ENCODE measurements around the gene ZNF638.
"Not testable (repeated sequence)": the region's sequence is repeated elsewhere in the genome, so short reads cannot be mapped to it uniquely, and the experiment has no call there.

Gene ZNF638

GRCh38 chr2:71428472-71429383 lies 97.1 kb downstream of the ZNF638 start:
- H3K4me3 Mint-ChIP-seq = no peak overlapping the region
- no peaks in the 10 kb centered on the region for H3K9me3 Mint-ChIP-seq
- DNase-seq (ENCODE audit: low spot score in 2 of 2) = no peak
- H3K4me1 Mint-ChIP-seq = no peaks in the 10 kb centered on the region
- peaks cover 42% of the 10 kb centered on the region for H3K36me3 Mint-ChIP-seq
- H3K27ac Mint-ChIP-seq = no peak overlapping the region
- no peaks in the 10 kb centered on the region for H3K27me3 Mint-ChIP-seq
- no peak for ATAC-seq (ENCODE audit: low read depth)

GRCh38 chr2:71445142-71445541 lies 113.6 kb downstream of the ZNF638 start:
- H3K4me1 Mint-ChIP-seq; H3K9me3 Mint-ChIP-seq; ATAC-seq (ENCODE audit: low read depth); H3K27me3 Mint-ChIP-seq; H3K27ac Mint-ChIP-seq; DNase-seq (ENCODE audit: low spot score in 2 of 2); H3K4me3 Mint-ChIP-seq; H3K36me3 Mint-ChIP-seq: not testable (repeated sequence)

- Mint-ChIP-seq H3K9me3 (no peaks in the 10 kb centered on the region), H3K4me3 (no peak overlapping the region), H3K27me3 (peaks cover 2% of the 10 kb centered on the region), H3K27ac (no peak overlapping the region), H3K36me3 (peaks cover 2% of the 10 kb centered on the region), H3K4me1 (no peaks in the 10 kb centered on the region)
- ATAC-seq (ENCODE audit: low read depth) (no peak), DNase-seq (ENCODE audit: low spot score in 2 of 2) (no peak)
Observed at GRCh38 chr2:71446505-71446904, 114.9 kb downstream of the ZNF638 start.

- no peak for ATAC-seq (ENCODE audit: low read depth)
- no peak overlapping the region for H3K4me3 Mint-ChIP-seq
- H3K9me3 Mint-ChIP-seq = no peaks in the 10 kb centered on the region
- no peaks in the 10 kb centered on the region for H3K36me3 Mint-ChIP-seq
- H3K27me3 Mint-ChIP-seq = peaks cover 5% of the 10 kb centered on the region
- DNase-seq (ENCODE audit: low spot score in 2 of 2) = no peak
- no peak overlapping the region for H3K27ac Mint-ChIP-seq
- H3K4me1 Mint-ChIP-seq = peaks cover 6% of the 10 kb centered on the region
Observed at GRCh38 chr2:71449343-71449742, 117.8 kb downstream of the ZNF638 start.

GRCh38 chr2:71451705-71452104 lies 120.1 kb downstream of the ZNF638 start:
- Mint-ChIP-seq H3K4me3 (no peak overlapping the region), H3K36me3 (no peaks in the 10 kb centered on the region), H3K27ac (no peak overlapping the region), H3K9me3 (no peaks in the 10 kb centered on the region), H3K27me3 (peaks cover 19% of the 10 kb centered on the region), H3K4me1 (peaks cover 6% of the 10 kb centered on the region)
- DNase-seq (ENCODE audit: low spot score in 2 of 2) (no peak), ATAC-seq (ENCODE audit: low read depth) (no peak)

- DNase-seq (ENCODE audit: low spot score in 2 of 2) (no peak), ATAC-seq (ENCODE audit: low read depth) (peak; percentile 52)
- Mint-ChIP-seq H3K4me1 (peaks cover 6% of the 10 kb centered on the region), H3K27me3 (peaks cover 22% of the 10 kb centered on the region), H3K4me3 (no peak overlapping the region), H3K9me3 (no peaks in the 10 kb centered on the region), H3K36me3 (no peaks in the 10 kb centered on the region), H3K27ac (no peak overlapping the region)
Observed at GRCh38 chr2:71452565-71452964, 121.0 kb downstream of the ZNF638 start.

GRCh38 chr2:71453404-71454220 lies 122.0 kb downstream of the ZNF638 start, which contains the start of gene DYSF:
TSS of gene DYSF (plus strand) at chr2:71453561.
- no peaks in the 10 kb centered on the region for H3K36me3 Mint-ChIP-seq
- peaks cover 24% of the 10 kb centered on the region for H3K27me3 Mint-ChIP-seq
- H3K4me3 Mint-ChIP-seq = peak within 1 kb of the TSS; percentile 53
- H3K4me1 Mint-ChIP-seq = peaks cover 6% of the 10 kb centered on the region
- ATAC-seq (ENCODE audit: low read depth) = no peak
- no peak within 1 kb of the TSS for H3K27ac Mint-ChIP-seq
- no peaks in the 10 kb centered on the region for H3K9me3 Mint-ChIP-seq
- no peak for DNase-seq (ENCODE audit: low spot score in 2 of 2)

- peaks cover 27% of the 10 kb centered on the region for H3K27me3 Mint-ChIP-seq
- no peak for ATAC-seq (ENCODE audit: low read depth)
Observed at GRCh38 chr2:71454221-71455010, 122.8 kb downstream of the ZNF638 start.

GRCh38 chr2:71455011-71455740 lies 123.6 kb downstream of the ZNF638 start:
- Mint-ChIP-seq H3K4me1 (peaks cover 6% of the 10 kb centered on the region), H3K36me3 (no peaks in the 10 kb centered on the region)
- ATAC-seq (ENCODE audit: low read depth) = no peak

More at GRCh38 chr2:71454221-71455010, 122.8 kb downstream of the ZNF638 start:
- H3K27ac Mint-ChIP-seq = no peak overlapping the region
- DNase-seq (ENCODE audit: low spot score in 2 of 2) = no peak
- H3K9me3 Mint-ChIP-seq = no peaks in the 10 kb centered on the region
- H3K4me3 Mint-ChIP-seq = no peak overlapping the region
- H3K4me1 Mint-ChIP-seq = peaks cover 6% of the 10 kb centered on the region
- no peaks in the 10 kb centered on the region for H3K36me3 Mint-ChIP-seq

GRCh38 chr2:71455741-71456569 lies 124.4 kb downstream of the ZNF638 start:
- Mint-ChIP-seq H3K4me1 (peaks cover 6% of the 10 kb centered on the region), H3K9me3 (no peaks in the 10 kb centered on the region), H3K27me3 (peaks cover 27% of the 10 kb centered on the region), H3K27ac (no peak overlapping the region), H3K4me3 (peak overlapping the region; percentile 33), H3K36me3 (no peaks in the 10 kb centered on the region)
- ATAC-seq (ENCODE audit: low read depth) (no peak), DNase-seq (ENCODE audit: low spot score in 2 of 2) (no peak)

More at GRCh38 chr2:71455011-71455740, 123.6 kb downstream of the ZNF638 start:
- no peak for DNase-seq (ENCODE audit: low spot score in 2 of 2)
- Mint-ChIP-seq H3K27ac (no peak overlapping the region), H3K27me3 (peaks cover 27% of the 10 kb centered on the region), H3K4me3 (no peak overlapping the region), H3K9me3 (no peaks in the 10 kb centered on the region)

GRCh38 chr2:71456617-71457016 lies 125.0 kb downstream of the ZNF638 start:
- no peak overlapping the region for H3K4me3 Mint-ChIP-seq
- no peaks in the 10 kb centered on the region for H3K9me3 Mint-ChIP-seq
- H3K36me3 Mint-ChIP-seq = no peaks in the 10 kb centered on the region
- H3K27me3 Mint-ChIP-seq = peaks cover 26% of the 10 kb centered on the region
- ATAC-seq (ENCODE audit: low read depth) (no peak), DNase-seq (ENCODE audit: low spot score in 2 of 2) (no peak)
- no peak overlapping the region for H3K27ac Mint-ChIP-seq
- H3K4me1 Mint-ChIP-seq = peaks cover 6% of the 10 kb centered on the region

GRCh38 chr2:71457123-71457915 lies 125.7 kb downstream of the ZNF638 start:
- H3K27me3 Mint-ChIP-seq = peaks cover 24% of the 10 kb centered on the region
- peaks cover 3% of the 10 kb centered on the region for H3K4me1 Mint-ChIP-seq
- no peak overlapping the region for H3K27ac Mint-ChIP-seq
- H3K9me3 Mint-ChIP-seq = no peaks in the 10 kb centered on the region
- ATAC-seq (ENCODE audit: low read depth) = no peak
- H3K36me3 Mint-ChIP-seq = no peaks in the 10 kb centered on the region
- DNase-seq (ENCODE audit: low spot score in 2 of 2) = no peak
- no peak overlapping the region for H3K4me3 Mint-ChIP-seq

Data from memory B cell (primary cell).